CD4-positive, alpha-beta T cell treated with Interleukin-4 for 1 hour (primary cell): ENCODE data around the gene RGS18.
"Not testable (repeated sequence)": the region's sequence is repeated elsewhere in the genome, so short reads cannot be mapped to it uniquely, and the experiment has no call there.

Experiments used
- DNase-seq, 2 donors: peaks; one replicate each; pipeline ENCODE4 v3.0.0-alpha.2; 2020 to 2022

Gene RGS18

GRCh38 chr1:192167911-192168700 lies 9.8 kb downstream of the RGS18 start:
- no peak for DNase-seq

- DNase-seq = no peak
Observed at GRCh38 chr1:192168964-192169363, 10.7 kb downstream of the RGS18 start.

DNA sequence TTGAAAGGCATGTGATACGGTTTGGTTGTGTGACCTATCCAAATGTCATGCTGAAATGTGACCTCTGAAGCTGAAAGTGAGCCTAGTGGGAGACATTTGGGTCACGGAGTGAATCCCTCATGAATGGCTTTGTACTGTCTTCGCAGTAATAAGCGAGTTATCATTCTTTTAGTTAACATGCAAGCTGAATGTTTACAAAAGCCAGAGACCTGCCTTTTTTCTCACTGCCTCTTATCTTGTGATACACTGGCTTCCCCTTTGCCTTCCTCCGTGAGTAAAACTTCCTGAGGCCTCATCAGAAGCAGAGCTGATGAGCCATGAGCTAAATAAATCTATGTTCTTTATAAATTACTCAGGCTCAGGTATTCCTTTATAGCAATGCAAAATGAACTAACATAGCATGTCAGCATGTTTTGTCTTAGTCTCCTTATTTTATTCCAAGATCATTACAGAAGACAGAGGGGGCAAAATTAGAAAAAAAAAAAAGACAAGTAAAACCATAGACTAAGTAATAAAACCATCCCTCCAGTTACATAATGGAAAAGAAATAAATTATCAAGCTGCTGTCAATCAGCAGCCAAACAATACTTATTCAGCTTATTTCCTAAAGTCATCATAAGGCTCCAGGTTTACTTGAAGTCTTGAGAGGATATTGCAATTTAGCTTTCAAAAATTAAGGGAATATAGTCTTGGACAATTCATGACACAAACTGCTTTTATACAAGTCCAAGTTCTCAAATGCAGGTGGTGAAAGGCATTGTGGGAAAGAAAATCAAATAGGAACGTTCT lies 12.1 kb downstream of the RGS18 start:
- DNase-seq = no peak

DNA sequence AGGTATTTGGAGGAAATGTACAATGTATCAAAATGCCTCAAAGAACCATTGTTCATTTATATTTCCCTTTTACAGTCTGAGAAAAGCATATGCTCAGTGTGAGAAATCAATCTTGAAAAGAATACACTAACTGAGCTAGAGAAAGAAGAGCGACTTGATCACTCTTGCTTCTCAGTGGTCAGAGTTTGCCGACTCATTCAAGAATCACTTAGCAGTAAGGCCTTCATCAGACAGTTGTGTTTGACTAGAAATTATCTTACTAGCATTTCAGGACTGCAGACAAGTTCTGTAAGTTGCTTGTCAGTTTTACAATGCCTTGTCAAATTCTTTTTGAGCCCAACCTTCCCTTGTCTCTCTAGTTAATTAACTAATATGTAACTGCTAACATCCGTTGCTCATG lies 12.9 kb downstream of the RGS18 start:
- DNase-seq = no peak

DNA sequence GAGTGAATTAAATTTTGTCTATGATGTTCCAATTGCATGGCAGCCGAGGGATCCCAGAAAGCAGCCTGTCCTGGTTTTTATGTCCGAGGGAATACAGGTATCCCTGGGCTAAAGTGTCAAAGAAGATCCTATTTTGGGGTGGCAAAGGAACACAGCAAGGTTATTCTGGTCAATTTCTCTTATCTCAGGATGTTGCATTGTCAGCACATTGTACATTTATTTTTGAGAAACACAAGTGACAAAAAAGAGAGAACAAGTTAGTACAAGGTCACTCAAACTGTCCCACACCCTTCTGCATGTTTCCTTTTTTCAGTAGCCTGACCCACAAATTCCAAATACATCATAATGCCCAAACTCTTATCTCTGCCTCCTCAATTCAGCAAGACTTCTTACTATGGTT lies 17.7 kb downstream of the RGS18 start:
- DNase-seq = no peak

DNA sequence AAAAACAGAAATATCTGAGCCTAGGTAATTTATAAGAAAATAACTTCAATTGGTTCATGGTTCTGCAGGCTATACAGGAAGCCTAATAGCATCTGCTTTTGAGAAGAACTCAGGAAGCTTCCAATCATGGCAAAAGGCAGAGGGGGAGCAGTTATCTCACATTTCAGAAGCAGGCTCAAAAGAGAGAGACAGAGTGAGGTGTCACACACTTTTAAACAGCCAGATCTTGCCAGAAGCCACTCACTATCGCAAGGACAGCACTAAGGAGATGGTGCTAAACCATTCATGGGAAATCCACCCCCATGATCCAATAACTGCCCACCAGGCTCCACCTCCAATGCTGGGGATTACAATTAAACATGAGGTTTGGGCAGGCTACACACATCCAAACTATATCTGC lies 25.5 kb downstream of the RGS18 start:
- no peak for DNase-seq

- no peak for DNase-seq
Observed at GRCh38 chr1:192186197-192186596, 27.9 kb downstream of the RGS18 start.

GRCh38 chr1:192190066-192190465 lies 31.8 kb downstream of the RGS18 start:
- DNase-seq = no peak

GRCh38 chr1:192201303-192201702 lies 43.0 kb downstream of the RGS18 start:
- DNase-seq = no peak

GRCh38 chr1:192224396-192224795 lies 66.1 kb downstream of the RGS18 start:
- DNase-seq = no peak

DNA sequence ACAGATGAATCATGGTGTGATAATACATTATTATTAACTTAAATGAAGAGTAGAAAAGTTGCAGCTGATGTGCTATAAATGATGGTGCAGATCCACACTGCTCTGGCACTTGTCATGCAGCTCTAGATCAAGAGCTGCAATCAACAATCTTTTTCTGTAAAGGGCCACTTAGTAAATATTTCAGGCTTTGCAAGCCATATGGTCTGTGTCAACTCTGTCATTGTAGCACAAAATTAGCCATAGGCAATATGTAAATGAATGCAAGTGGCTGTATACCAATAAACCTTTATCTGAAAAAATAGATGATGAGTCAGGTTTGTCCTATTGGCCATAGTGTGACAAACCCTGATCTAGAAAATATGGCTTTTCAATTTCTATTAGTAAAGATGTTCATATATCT lies 66.6 kb downstream of the RGS18 start:
- no peak for DNase-seq

- no peak for DNase-seq
Observed at GRCh38 chr1:192225266-192225665, 67.0 kb downstream of the RGS18 start.

DNA sequence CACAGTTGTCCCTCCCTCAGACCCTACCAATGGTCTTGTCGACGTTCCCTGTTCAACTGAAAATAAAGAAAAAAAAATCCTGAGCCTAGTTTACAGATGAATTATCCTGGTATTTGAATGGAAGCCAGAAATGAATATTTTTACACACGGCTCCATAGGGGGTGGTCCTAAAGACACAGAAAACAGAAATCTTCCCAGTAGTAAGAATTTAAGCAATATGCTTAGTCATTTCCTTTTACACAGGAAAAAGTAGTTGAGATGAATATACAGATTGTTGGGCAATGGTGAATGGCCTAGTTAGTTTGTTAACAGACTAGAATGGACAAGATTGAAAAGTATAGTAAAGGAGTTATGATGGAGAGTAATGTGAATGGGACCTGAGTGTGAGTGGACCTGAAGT lies 67.4 kb downstream of the RGS18 start:
- no peak for DNase-seq

DNA sequence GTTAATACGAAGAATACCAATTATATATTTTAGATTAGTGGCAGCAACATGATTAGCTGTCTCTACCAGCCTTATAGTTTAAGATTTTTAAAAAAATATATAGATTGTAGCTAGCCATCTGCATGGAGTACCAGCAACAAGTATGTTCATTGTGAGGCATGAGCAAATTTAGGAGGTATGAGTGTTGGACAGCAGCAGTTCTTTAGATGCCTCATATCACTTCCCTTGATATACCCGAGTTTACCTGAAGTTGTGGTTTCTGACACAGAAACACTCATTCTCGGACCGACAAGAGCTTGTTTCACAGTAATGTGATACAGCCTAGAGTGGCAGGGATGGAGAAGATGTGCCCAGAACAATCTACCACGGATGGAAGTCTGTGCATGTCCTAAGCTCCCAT lies 69.1 kb downstream of the RGS18 start:
- DNase-seq = no peak

DNA sequence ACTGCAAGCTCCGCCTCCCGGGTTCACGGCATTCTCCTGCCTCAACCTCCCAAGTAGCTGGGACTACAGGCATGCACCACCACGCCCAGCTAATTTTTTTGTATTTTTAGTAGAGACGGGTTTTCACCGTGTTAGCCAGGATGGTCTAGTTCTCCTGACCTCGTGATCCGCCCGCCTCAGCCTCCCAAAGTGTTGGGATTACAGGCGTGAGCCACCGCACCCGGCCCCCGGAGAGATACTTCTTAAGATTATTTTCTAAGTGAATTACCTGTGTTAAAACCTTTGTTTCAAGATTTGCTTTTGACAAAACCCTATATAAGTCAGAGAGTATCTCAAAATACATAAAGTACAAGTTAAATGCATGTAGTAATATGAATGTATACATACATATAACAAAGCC lies 69.7 kb downstream of the RGS18 start:
- not testable (repeated sequence) for DNase-seq

GRCh38 chr1:192232817-192233417 lies 74.7 kb downstream of the RGS18 start:
- DNase-seq = no peak

DNA sequence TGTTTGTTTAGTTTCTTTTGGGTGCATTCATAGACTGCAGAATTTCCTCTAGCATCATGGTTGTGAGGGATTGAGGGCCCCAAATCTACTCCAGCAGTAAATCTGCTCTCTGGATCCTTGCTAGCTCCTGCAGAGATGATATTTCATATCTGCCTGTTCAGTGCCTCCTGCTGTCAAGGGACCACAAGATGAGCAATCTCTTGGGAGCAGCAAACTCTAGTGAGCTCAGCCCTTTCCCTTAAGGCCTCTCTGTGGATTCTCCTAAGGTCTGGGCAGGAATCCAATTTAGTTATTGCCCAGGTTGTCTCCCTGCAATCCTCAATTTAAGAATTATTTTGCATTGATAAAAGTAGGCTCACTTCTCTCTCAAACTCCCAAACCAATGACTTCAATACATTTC lies 76.9 kb downstream of the RGS18 start:
- no peak for DNase-seq
